ENCODE measurements around the gene GABBR2. TPM values are rescaled to one million over a fixed set of nuclear protein-coding genes. Genes with fewer than 3 reads are reported as not detected.

The GABBR2 gene
- total RNA-seq, 1 donor from 2014 or later: 0.74 TPM

- DNase-seq (ENCODE audit: low spot score in 2 of 2, unreplicated experiment in 2 of 2): no peak
- no peaks in the 10 kb centered on the region for H3K27me3 Mint-ChIP-seq (ENCODE audit: low read depth)
These were observed 250.9 kb downstream of the GABBR2 start for GRCh38 chr9:98457726-98458370.

GRCh38 chr9:98456156-98456613 lies 252.6 kb downstream of the GABBR2 start:
- DNase-seq (ENCODE audit: low spot score in 2 of 2, unreplicated experiment in 2 of 2): no peak
- H3K4me1 Mint-ChIP-seq: peaks cover 20% of the 10 kb centered on the region
- H3K4me3 Mint-ChIP-seq: no peak overlapping the region
- no peak for TF ChIP-seq CTCF (IDR thresholded peaks at IDR 0.05; ENCODE audit: unreplicated experiment)
- peaks cover 12% of the 10 kb centered on the region for H3K9me3 Mint-ChIP-seq
- H3K27ac Mint-ChIP-seq: no peak overlapping the region
- H3K36me3 Mint-ChIP-seq: peaks cover 2% of the 10 kb centered on the region
- H3K27me3 Mint-ChIP-seq (ENCODE audit: low read depth): peaks cover 4% of the 10 kb centered on the region

More at GRCh38 chr9:98457726-98458370, 250.9 kb downstream of the GABBR2 start:
- H3K27ac Mint-ChIP-seq: no peak overlapping the region
- no peak overlapping the region for H3K4me3 Mint-ChIP-seq
- peaks cover 20% of the 10 kb centered on the region for H3K4me1 Mint-ChIP-seq
- H3K9me3 Mint-ChIP-seq: peaks cover 22% of the 10 kb centered on the region
- no peak for TF ChIP-seq CTCF (IDR thresholded peaks at IDR 0.05; ENCODE audit: unreplicated experiment)
- peaks cover 2% of the 10 kb centered on the region for H3K36me3 Mint-ChIP-seq

- Mint-ChIP-seq H3K4me3 (no peak overlapping the region), H3K4me1 (peaks cover 20% of the 10 kb centered on the region), H3K27ac (no peak overlapping the region), H3K36me3 (peaks cover 2% of the 10 kb centered on the region), H3K9me3 (peaks cover 5% of the 10 kb centered on the region), H3K27me3 (ENCODE audit: low read depth) (peaks cover 9% of the 10 kb centered on the region)
- TF ChIP-seq CTCF (IDR thresholded peaks at IDR 0.05; ENCODE audit: unreplicated experiment): no peak
- DNase-seq (ENCODE audit: low spot score in 2 of 2, unreplicated experiment in 2 of 2): no peak
These were observed 253.2 kb downstream of the GABBR2 start for GRCh38 chr9:98455256-98456155.

GRCh38 chr9:98453589-98454311 lies 255.0 kb downstream of the GABBR2 start:
- H3K36me3 Mint-ChIP-seq: no peaks in the 10 kb centered on the region
- no peaks in the 10 kb centered on the region for H3K9me3 Mint-ChIP-seq
- no peak for TF ChIP-seq CTCF (IDR thresholded peaks at IDR 0.05; ENCODE audit: unreplicated experiment)
- H3K27ac Mint-ChIP-seq: no peak overlapping the region
- H3K4me1 Mint-ChIP-seq: peaks cover 20% of the 10 kb centered on the region
- DNase-seq (ENCODE audit: low spot score in 2 of 2, unreplicated experiment in 2 of 2): no peak
- H3K27me3 Mint-ChIP-seq (ENCODE audit: low read depth): peaks cover 19% of the 10 kb centered on the region
- H3K4me3 Mint-ChIP-seq: no peak overlapping the region

GRCh38 chr9:98451576-98451975 lies 257.2 kb downstream of the GABBR2 start:
- TF ChIP-seq CTCF (IDR thresholded peaks at IDR 0.05; ENCODE audit: unreplicated experiment): no peak
- no peaks in the 10 kb centered on the region for H3K9me3 Mint-ChIP-seq

More at GRCh38 chr9:98451576-98451975, 257.2 kb downstream of the GABBR2 start:
- H3K4me1 Mint-ChIP-seq: peaks cover 12% of the 10 kb centered on the region
- no peak for DNase-seq (ENCODE audit: low spot score in 2 of 2, unreplicated experiment in 2 of 2)
- peaks cover 23% of the 10 kb centered on the region for H3K27me3 Mint-ChIP-seq (ENCODE audit: low read depth)
- H3K36me3 Mint-ChIP-seq: no peaks in the 10 kb centered on the region
- H3K4me3 Mint-ChIP-seq: no peak overlapping the region
- no peak overlapping the region for H3K27ac Mint-ChIP-seq

All from mesothelial cell of epicardium (in vitro differentiated cells).